D341Med (cell line): Measurements from ENCODE around the gene ATP5F1D.
"Not testable (repeated sequence)": the region's sequence is repeated elsewhere in the genome, so short reads cannot be mapped to it uniquely, and the experiment has no call there.

Experiments
- DNase-seq: peaks from one replicate; pipeline ENCODE4 v3.0.0; 2012; ENCODE audit warnings: low spot score

Gene ATP5F1D

DNA sequence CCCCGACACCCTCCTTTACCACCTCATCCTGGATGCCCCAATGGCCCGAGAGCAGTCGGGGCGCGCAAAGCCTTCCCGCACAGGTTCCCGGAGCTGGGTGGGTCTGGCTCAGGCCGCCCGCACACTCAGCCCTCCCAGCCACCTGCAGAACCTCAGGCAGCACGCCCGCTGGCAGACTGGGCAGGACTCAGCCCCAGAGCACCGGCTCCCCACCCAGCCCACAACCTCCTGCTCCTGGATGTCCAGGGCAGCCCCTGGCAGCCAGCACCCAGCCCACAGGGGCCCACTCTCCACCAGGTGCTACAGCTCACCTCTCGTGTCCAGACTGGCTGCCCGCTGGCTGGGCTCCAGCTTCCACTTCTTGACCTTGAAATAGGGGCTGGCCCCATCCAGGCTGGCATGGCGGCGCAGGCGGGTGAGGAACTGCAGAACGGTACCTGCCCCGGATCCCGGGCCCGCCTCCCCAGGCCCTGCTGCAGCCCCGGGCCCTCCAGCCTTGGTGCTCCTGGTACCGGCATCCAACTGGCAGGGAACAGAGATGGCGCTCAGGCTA lies 8.4 kb upstream of the ATP5F1D start:
- DNase-seq = no peak

DNA sequence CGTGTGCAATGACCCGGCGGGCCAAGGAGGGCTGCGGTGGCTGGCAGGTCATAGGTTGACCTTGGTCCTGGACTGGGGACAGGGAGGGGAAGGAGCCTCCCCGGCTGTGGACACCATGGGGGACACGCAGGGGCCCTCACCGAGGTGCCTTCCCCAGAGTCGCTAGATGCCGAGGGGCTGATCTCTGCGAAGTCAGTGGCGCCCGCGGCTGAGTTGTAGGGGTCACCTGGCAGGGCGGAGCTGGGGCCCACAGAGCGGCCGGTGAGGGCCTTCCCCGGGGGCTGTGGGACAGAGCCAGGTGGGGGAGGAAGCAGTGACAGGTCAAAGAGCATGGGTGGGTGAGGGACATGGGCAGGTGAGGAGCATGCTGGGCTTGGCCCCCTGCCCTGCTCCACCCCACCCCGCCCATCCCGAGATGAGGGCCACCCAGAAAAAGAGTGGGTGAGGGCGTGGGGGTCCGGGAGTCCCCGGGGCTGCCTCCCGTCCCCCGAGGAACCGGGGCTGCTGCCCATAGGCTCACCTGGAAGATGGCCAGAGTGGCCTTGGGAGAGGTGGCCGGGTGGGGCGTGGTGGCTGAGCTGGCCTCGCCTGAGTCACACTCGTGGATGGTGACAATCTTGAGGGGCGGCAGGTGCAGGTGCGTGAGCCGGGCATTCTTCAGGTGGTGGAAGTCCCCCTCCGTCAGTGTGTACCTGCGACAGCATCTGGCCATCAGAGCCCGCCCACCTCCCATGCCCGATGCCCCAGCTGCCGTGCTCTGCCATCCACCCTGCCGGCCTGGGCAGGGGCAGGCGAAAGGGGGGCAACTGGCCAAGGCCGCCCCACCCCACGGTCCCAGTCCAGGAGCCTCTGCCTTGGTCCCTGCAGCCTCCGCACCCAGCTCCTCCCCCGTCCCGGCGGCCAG lies 7.2 kb upstream of the ATP5F1D start:
- no peak for DNase-seq

DNA sequence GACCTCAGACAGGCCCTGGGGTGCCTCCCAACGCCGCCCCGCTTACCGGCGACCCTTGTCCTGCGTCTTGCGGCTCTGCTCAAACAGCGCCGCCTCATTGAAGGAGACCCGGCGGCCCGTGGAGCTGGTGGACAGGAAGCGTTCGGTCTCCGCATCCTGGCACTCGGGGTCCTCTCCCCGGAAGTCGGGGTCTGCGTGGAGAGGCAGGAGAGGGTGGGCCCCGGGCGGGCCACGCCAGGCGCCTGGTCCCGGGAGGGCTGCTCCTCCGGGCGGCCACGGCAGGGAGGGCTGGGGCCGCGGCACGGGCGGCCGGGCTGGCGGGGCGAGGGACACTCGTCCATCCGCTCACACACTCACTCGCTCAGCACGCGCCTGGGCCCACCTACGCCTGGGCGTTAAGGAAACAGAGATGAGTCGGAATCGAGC lies 6.6 kb upstream of the ATP5F1D start:
- DNase-seq = no peak

DNA sequence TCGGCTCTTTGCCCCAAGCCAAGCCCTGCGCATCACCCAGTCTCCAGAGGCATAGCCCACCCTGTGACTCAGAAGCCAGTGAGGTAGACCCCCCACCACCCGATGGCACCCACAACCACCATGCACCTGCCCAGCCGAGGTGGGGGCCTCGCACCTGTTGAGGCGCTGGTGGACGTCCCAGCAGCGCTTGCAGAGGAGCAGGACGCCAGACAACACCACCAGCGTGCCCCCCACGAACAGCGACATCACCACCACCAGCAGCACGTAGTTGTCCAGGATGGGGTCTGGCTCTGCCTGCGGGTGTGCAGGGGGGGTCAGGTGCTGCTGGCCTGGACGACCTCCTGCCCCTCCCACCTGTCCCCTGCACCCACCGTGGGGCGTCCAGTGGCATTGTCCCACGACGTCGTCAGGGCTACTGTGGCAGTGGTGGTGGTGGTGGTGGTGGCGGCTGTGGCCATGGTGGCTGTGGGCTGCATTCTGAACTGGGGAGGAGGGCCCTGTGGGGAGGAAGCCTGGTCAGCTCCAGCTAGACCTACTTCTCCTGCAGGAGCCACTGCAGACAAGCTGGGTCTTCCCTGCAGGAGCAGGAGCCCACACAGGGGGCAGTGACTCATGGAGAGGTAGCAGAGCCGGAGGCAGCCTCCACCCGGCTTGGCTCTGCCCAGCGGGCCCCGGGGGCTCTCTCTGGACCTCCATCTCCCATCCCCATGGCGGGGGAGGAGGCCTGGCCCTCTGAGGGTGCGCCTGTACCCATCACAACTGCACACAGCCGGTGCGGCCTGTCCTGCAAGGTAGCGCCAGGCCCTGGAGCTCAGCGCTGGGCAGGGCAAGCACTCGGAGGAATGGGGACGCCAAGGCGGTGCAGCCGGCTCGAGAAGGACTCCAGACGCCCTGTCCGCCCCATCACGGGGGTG lies 5.7 kb upstream of the ATP5F1D start:
- DNase-seq = no peak

DNA sequence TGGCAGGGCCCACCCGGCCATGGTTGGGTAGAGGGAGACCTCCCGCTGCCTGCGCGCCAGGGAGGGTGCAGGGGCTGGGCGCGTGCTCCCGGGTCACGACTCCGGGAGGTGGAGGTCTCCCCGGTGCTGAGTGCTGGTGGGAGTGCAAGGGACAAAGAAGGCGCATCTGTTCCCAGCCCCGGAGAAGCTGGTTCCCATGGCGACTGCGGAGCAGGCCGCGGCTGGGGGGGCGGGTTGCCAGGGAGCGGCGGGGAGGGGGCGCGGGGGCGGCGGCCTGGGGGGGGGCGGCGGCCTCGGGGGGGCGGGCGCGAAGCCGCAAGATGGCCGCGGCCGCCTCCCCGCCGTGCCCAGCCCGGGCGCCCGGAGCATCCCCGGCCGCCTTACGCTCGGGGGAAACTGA lies 5.0 kb upstream of the ATP5F1D start:
- no peak for DNase-seq

DNA sequence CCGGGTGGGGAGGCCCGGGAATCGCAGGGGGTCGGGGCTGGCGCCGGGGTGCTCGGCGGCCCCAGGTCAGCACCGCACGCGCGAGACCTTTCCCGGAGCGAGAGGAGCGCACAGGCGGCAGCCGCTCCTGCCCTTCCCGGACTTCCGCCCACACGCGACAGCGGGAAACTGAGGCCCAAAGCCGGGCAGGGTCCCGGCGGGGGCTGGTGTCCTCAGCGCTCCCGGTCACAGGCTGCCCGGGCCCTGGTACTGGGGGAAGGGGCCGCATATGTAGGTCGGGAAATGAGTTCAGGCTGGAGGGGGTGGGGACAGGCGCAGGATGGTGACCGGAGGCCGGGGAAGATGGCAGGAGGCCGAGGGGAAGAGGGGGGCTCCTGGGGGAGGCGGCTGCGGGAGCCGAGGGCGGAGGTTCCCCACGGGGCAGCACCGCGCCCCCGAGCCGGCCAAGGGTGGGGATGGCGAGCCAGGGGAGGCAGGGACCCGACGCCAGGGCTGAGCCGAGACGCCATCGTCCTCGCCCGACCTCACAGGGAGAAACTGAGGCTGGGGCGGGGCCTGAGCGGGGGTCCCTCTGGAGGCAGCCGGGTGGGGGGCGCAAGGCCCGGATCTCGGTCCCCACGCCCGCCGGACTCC lies 4.4 kb upstream of the ATP5F1D start:
- DNase-seq = no peak

DNA sequence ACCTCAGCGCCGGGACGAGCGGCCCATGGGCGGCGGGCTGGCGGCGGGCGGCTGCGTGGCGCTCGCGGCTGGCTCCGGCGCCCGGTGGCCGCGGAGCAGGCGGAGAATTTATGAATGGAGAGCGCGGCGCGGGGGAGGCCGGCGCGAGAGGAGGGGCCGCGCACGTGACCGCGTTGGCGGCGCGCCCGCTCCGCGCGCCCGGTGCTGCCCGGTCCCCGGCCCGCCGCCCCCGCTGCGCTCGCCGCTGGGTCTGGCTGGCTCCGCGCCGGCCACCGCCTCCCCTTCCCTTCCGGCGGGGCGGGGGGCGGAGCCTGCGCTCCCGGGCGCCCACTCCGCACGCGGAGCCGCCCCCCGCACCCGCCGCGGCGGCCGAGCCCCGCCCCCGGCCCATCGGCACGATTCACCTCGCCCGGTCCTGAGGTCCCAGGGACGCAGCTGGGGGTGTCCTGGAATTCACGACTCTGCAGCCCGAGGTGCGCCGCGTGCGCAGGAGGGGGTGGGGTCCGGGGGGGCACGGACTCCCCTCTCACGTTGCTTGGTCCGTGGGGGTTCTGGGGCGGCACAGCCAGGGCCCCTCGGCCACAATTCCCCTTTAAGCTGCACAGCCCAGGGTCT lies 3.7 kb upstream of the ATP5F1D start, which contains the start of gene CBARP:
Gene CBARP, minus strand, starts transcription at position 252 of the 615 bp plus-strand sequence. CDS start 1,905 bp downstream, outside the sequence.
- DNase-seq = peak; percentile 87

DNA sequence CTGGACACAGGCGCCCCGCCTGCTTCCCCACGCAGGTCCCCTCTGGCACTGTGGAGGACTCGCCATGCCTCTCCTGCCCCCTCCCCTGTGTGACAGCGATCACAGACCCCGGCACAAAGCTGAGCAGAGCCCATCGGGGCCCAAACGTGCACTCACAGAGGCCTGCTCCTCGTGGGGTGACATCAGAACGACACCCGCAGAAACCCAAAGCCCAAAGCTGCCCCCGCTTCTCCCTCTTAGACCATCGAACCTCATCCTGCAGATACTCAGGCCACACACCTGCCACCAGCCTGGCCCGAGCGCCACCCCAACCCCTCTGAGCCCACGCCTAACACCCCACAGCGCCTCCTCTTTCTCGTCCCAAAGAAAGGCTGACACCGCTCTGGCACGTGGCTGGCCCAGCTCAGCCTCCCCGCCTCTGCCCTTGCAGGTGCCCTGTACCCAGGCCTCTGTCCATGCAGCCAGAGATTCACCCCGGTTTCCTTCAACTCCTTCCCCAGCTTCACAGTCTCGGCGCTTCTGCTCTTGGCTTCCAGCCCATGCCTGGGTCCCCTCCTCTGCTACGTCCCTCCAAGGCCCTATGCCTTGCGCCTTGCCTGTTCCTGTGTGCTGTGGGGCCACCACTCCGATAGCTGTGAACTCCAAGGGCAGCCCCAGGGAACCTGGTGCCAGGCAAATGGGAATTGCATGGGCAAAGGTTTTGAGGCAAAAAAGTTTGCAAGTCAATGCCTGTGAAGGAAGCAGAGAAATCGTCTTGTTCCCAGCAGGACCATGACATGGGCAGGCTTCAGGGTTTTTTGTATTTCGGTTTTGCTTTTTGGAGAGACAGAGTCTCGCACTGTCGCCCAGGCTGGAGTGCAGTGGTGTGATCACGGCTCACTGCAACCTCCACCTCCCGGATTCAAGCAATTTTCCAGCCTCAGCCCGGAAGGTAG lies 2.9 kb upstream of the ATP5F1D start:
- DNase-seq = no peak

DNA sequence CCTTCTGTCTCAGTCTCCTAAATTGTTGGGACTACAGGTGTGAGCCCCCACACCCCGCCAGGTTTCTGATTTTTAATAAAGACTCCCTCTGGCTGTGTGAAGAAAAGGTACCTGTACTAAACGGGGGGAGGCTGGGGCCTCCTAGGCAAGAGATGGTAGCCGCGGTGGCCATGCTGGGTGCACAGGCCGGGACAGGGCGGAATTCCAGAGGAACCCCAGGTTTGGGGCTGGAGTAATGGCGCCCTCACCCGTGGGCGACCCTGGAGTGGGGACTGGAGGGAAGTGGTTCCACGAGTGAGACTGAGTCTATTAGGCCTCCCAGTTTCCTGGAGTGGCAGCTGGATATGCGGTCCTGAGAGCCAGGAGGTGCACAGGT lies 2.1 kb upstream of the ATP5F1D start:
- DNase-seq = no peak

DNA sequence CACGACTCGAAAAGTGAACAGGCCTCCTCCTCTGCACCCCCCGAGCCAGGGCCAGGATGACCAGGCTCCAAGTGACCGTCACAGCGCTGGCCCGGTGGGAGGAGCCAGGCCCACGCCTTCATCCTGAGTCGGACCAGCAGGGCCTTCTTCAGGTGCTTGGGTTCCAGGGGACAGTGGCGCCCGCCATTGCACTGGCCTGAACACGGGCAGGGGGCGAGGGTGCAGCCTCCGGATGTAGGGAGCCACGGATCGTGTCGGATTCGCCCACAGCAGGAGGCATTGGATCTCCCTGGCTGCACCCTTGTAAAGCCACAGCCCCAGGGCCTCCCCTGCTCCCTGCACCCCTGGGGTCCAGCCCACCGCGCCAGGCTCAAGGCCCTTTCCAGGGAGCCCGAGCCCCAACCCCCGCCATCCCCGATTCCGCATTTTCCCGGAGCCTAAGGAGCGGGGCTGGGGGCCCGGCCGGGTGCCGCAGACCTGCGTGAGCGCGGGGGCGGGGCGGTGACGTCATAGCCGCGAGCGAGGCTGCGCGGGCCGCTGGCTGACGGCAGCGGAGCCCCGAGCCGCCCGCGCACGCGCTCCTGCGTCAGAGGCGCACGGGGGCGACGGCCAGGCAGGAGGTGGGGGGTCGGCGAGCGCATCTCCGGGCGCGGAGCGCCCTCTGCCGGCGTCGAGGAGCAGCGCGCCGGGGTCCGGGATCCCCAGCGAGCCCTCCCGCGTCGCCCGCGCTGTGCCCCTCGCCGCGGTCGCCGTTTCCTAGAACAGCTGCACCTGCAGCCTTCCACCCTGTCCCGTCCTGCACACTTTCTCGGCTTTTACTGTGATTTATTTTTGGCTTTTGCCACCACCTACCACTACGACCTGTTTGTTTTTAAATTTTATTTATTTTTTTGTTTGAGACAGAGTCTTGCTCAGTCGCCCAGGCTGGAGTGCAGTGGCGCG lies 1.5 kb upstream of the ATP5F1D start:
- peak; percentile 99 for DNase-seq

DNA sequence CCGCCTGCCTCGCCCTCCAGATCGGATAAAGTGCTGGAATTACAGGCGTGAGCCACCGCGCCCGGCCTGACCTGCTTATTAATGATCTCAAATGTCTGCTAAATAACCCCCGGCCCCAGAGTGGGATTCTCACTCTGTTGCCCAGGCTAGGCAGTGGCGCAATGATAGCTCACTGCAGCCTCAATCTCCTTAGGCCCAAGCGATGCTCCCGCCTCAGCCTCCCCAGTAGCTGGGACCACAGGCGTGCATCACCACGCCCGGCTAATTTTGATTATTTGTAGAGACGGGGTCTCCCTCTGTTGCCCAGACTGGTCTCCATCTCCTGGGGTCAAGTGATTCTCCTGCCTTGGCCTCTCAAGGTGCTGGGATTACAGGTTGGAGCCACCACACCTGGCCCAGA lies 626 bp upstream of the ATP5F1D start:
- DNase-seq = no peak

DNA sequence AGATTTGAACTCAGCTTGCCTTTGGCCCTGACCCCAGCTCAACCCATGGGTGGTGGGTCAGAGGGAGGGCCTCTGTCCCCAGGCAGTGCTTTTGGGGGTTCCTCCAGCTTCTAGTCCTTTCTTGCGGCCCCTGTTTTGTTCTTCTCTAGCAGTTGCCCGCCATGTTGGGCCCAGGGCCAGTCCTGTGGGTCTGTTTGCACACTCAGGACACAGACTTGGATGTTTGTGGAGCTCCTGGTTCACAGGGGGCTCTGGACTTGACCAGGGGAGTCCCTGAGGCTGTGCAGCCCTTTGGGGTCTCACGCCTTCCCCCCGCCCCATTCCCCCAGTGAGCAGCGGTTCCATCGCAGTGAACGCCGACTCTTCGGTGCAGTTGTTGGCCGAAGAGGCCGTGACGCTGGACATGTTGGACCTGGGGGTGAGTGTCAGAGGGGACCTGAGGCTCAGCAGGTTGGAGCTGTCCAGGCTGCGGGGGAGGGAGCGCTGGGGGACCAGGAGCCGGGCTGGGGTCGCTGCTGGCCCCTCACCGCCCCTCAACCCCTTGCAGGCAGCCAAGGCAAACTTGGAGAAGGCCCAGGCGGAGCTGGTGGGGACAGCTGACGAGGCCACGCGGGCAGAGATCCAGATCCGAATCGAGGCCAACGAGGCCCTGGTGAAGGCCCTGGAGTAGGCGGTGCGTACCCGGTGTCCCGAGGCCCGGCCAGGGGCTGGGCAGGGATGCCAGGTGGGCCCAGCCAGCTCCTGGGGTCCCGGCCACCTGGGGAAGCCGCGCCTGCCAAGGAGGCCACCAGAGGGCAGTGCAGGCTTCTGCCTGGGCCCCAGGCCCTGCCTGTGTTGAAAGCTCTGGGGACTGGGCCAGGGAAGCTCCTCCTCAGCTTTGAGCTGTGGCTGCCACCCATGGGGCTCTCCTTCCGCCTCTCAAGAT lies 2.5 kb downstream of the ATP5F1D start:
- DNase-seq = peak; percentile 86

DNA sequence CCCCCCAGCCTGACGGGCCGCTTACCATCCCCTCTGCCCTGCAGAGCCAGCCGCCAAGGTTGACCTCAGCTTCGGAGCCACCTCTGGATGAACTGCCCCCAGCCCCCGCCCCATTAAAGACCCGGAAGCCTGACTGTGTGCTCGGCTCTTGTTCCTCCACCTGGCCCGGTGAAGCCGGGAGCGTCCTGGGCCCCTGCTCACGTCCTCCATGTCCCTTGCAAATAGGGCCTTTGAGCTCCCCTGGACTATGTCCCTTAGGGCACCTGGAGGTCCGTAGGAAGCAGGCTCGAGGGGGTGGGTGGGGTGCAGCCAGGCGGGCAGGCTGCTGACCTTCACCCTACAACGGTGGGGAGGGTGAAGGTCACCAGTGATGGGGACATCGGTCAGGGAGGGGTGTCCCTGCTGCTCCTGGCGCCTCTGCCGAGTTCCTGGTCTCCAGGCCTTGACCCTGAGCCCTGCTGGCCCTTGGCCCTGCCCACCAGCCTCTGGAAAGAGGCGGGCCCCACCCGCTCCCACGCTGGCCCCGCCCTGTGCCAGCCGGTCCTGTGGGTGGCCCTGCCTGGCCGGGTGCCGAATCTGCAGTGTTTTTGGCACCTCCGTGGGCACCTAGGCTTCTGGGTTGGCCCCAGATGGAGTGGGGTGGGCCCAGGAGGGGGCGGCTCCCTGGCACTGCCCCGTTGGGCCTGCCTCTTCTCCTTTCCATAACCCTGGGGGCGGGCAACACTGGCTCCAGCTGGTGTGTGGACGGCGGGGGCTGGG lies 3.3 kb downstream of the ATP5F1D start:
- no peak for DNase-seq

DNA sequence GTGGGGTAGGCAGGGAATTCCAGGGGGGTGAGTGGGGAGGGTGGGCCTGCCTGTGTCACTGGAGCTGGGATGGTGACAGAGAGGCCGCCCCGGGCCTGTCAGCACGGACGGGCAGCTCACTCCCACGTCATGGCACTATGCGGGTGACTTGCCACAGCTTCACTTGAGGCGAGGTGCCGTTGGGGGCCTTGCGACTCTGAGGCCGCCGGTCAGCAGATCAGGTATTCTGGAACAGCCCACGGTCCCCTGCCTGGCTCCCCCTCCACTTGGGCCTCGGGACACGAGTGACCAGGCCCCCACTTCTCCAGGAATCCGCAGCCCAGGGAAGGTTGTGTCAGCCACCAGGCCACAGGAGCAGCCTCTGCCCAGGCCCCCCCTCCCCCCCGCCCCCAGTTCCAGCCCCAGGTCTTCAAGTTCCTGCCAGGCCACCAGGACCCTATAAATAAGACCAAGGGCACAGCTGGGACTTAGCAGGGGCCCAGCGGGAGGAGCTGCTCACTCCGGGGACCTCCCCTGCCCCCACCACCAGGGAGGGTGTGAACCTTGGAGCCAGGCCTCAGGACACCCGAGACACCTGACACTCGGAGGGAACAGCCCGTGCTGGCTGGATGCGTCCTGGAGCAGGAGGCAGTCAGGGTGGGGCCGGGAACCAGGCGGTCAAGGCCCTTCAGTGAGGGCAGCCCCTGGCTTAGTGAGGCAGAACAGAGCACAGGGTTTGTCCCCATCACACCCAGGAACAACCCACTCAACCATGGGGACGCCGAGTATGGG lies 4.1 kb downstream of the ATP5F1D start:
- DNase-seq = no peak

DNA sequence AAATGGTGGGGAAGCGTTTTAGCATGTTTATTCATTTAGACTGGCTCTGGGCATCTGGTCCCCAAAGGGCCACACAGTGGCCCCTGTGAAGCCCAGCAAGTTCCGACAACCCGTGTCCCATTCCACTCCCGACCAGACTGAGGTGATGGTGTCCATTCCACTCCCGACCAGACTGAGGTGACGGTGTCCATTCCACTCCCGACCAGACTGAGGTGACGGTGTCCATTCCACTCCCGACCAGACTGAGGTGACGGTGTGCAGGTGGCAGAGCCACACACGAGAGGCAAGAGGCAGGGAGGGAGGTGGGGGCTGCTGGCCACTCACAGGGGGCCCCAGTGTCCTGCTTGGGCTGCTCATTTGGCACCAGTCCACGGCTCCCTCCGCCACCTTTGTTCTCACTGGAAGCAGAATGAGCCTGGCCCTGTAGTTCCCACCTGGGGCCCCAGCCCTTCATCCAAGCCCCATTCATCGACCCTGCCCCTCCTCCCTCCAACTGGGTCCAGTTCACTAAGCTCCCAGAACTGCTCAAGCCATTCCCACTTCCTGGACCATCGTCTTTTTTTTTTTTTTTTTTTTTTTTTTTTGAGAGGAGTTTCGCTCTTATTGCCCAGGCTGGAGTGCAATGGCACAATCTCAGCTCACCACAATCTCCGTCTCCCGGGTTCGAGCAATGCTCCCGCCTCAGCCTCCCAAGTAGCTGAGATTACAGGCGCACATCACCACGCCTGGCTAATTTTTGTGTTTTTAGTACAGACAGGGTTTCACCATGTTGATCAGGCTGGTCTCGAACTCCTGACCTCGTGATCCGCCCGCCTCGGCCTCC lies 4.9 kb downstream of the ATP5F1D start:
- DNase-seq = not testable (repeated sequence)

DNA sequence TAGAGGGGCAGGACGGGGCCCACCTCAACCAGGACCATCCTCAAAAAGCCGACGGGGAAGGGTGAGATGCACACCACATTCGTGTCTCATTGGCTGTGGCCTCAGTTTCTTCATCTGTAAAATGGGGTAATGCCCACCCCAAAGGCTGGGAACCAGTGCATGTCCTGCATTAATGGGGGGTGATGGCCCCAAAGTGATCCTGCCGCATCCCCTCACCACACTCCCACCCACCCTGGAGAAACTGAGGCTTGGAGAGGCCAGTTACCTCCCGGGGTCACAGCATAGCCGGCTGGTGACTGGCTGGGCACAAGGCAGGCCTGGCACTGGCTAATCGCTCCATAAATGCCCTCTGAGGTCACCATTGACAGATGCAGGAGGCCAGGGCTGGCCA lies 6.2 kb downstream of the ATP5F1D start:
- no peak for DNase-seq
